HG02981 (cell line): ENCODE measurements around the gene ABTB2.

Experiments used
- ATAC-seq: cut with Tn5 transposase; IDR thresholded peaks from one replicate; pipeline ENCODE4 v1.9.1; 2021; ENCODE audit warnings: mild to moderate bottlenecking, moderate library complexity; ENCODE audit not compliant: unreplicated experiment

ABTB2 gene

GRCh38 chr11:34317666-34318065 lies 40.1 kb downstream of the ABTB2 start:
- no peak for ATAC-seq

GRCh38 chr11:34317036-34317360 lies 40.8 kb downstream of the ABTB2 start:
- no peak for ATAC-seq

- ATAC-seq, result no peak
Measured at GRCh38 chr11:34316347-34317035, 41.3 kb downstream of the ABTB2 start.

- ATAC-seq, result no peak
Measured at GRCh38 chr11:34315394-34315793, 42.4 kb downstream of the ABTB2 start.

GRCh38 chr11:34314936-34315335 lies 42.9 kb downstream of the ABTB2 start:
- ATAC-seq, result no peak

- ATAC-seq, result no peak
Measured at GRCh38 chr11:34314176-34314575, 43.6 kb downstream of the ABTB2 start.

- ATAC-seq, result peak; percentile 90
Measured at GRCh38 chr11:34313099-34313517, 44.7 kb downstream of the ABTB2 start.

GRCh38 chr11:34311126-34311525 lies 46.7 kb downstream of the ABTB2 start:
- ATAC-seq, result no peak

GRCh38 chr11:34309965-34310364 lies 47.8 kb downstream of the ABTB2 start:
- ATAC-seq, result no peak

GRCh38 chr11:34308913-34309585 lies 48.8 kb downstream of the ABTB2 start:
- no peak for ATAC-seq

GRCh38 chr11:34308049-34308912 lies 49.5 kb downstream of the ABTB2 start:
- no peak for ATAC-seq

GRCh38 chr11:34305780-34306179 lies 52.0 kb downstream of the ABTB2 start:
- ATAC-seq, result no peak

GRCh38 chr11:34305193-34305592 lies 52.6 kb downstream of the ABTB2 start:
- ATAC-seq, result no peak

- ATAC-seq, result no peak
Measured at GRCh38 chr11:34303028-34303570, 54.7 kb downstream of the ABTB2 start.

- peak; percentile 70 for ATAC-seq
Measured at GRCh38 chr11:34302046-34302921, 55.5 kb downstream of the ABTB2 start.

GRCh38 chr11:34300926-34301295 lies 56.9 kb downstream of the ABTB2 start:
- no peak for ATAC-seq

GRCh38 chr11:34300026-34300925 lies 57.5 kb downstream of the ABTB2 start:
- ATAC-seq, result no peak

GRCh38 chr11:34299284-34299972 lies 58.4 kb downstream of the ABTB2 start:
- ATAC-seq, result no peak

- no peak for ATAC-seq
Measured at GRCh38 chr11:34298871-34299270, 58.9 kb downstream of the ABTB2 start.
